NCI-H146 treated with DMSO at 0.1 percent for 48 hours (cell line): Measurements from ENCODE around the gene IQCE.

Experiments used
- DNase-seq: peaks from one replicate; lab custom pipeline; 2025; ENCODE audit not compliant: unreplicated experiment; lab: John Stamatoyannopoulos, UW

The IQCE gene

GRCh38 chr7:2613098-2613930 lies 54.5 kb downstream of the IQCE start:
- DNase-seq, result no peak

- no peak for DNase-seq
Measured at GRCh38 chr7:2613931-2614600, 55.3 kb downstream of the IQCE start.

- no peak for DNase-seq
Measured at GRCh38 chr7:2614631-2615330, 56.0 kb downstream of the IQCE start.

GRCh38 chr7:2616387-2617324 lies 57.9 kb downstream of the IQCE start:
- DNase-seq, result no peak

- DNase-seq, result no peak
Measured at GRCh38 chr7:2617325-2617905, 58.6 kb downstream of the IQCE start.

GRCh38 chr7:2619116-2619515 lies 60.3 kb downstream of the IQCE start:
- no peak for DNase-seq

GRCh38 chr7:2621061-2621828 lies 62.5 kb downstream of the IQCE start:
- no peak for DNase-seq

GRCh38 chr7:2621948-2622640 lies 63.3 kb downstream of the IQCE start:
- DNase-seq, result no peak

GRCh38 chr7:2622869-2623697 lies 64.3 kb downstream of the IQCE start:
- DNase-seq, result no peak

- no peak for DNase-seq
Measured at GRCh38 chr7:2623698-2624014, 64.9 kb downstream of the IQCE start.

- DNase-seq, result no peak
Measured at GRCh38 chr7:2624293-2624886, 65.6 kb downstream of the IQCE start.

GRCh38 chr7:2626498-2627117 lies 67.8 kb downstream of the IQCE start:
- no peak for DNase-seq

GRCh38 chr7:2627258-2628129 lies 68.7 kb downstream of the IQCE start:
- DNase-seq, result no peak

- no peak for DNase-seq
Measured at GRCh38 chr7:2628130-2628482, 69.3 kb downstream of the IQCE start.

GRCh38 chr7:2628891-2629290 lies 70.1 kb downstream of the IQCE start:
- DNase-seq, result no peak

GRCh38 chr7:2629746-2630681 lies 71.2 kb downstream of the IQCE start:
- no peak for DNase-seq
